Adipocyte (in vitro differentiated cells): ENCODE data around the gene MYLK2.

Experiments used
- DNase-seq: peaks from one replicate; pipeline ENCODE4 v3.0.0-alpha.2; 2015; ENCODE audit warnings: low read depth
- H3K27me3 ChIP-seq: replicated peaks from 2 replicates; pipeline ENCODE4 v1.7.0; 2013; ENCODE audit warnings: mild to moderate bottlenecking, low read length, moderate library complexity; ENCODE audit not compliant: control insufficient read depth, insufficient read depth
- H3K36me3 ChIP-seq: 2 replicates; pipeline ENCODE4 v1.7.0; 2013; ENCODE audit warnings: low read length, mild to moderate bottlenecking, moderate library complexity; ENCODE audit not compliant: control insufficient read depth, insufficient read depth, severe bottlenecking
- H3K4me1 ChIP-seq: 2 replicates; pipeline ENCODE4 v1.7.0; 2013; ENCODE audit warnings: mild to moderate bottlenecking, low read length, moderate library complexity; ENCODE audit not compliant: control insufficient read depth, insufficient read depth
- H3K4me3 ChIP-seq: 2 replicates; pipeline ENCODE4 v1.7.0; 2013; ENCODE audit warnings: mild to moderate bottlenecking, low read length, moderate library complexity
- H3K9ac ChIP-seq: 2 replicates; pipeline ENCODE4 v1.7.0; 2013; ENCODE audit warnings: mild to moderate bottlenecking, low read length, moderate library complexity
- H3K9me3 ChIP-seq: 2 replicates; pipeline ENCODE4 v1.7.0; 2013; ENCODE audit warnings: mild to moderate bottlenecking, low read length, moderate library complexity; ENCODE audit not compliant: control insufficient read depth

The MYLK2 gene

DNA sequence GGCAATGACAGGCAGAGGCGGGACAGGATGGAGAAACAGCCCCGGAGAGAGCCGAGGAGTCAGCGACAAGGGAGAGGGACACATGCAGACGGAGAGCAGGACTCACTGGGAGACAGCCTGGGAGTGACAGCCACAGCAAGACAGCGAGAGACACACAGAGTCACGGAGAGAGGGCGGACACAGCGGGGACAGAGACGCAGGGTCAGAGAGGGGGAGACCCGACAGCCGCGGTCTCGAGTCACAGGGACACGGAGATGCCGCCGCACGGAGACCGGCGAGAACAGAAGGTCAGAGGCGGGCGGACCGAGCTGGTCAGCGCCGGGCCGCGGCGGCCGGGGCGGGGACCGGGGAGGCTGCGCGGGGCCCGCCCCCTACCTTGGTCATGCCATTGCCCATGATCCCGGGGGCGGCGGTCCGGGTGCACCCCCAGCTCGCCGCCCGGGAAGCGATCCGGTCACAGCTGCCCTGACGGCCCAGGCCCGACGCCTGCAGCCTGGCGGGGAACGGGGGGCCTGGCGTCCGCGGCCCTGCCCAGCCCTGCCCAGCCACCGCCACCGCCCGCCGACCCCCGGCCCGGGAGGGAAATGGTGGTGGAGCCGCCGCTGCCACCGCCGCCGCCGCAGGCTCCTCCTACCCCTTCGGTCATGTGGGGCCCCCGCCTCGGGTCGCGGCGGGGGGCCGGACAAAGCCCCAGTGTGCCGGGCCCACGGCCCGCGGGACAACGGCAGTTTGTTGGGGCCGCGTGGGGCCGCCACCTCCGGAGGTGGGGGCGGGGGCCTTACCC is 51.0 kb downstream of the MYLK2 start, which contains the start of the genes DUSP15 and TTLL9:
Gene DUSP15 (minus strand): TSS at position 586 of the 784 bp plus-strand sequence. CDS start 190 bp downstream, at position 396.
Gene TTLL9 (plus strand): TSS at position 693 of the 784 bp plus-strand sequence. CDS start 493 bp downstream, outside the sequence.
- H3K9me3 ChIP-seq = no peaks in the 10 kb centered on the region
- H3K27me3 ChIP-seq = peaks cover 45% of the 10 kb centered on the region
- H3K4me1 ChIP-seq = no peaks in the 10 kb centered on the region
- peak within 1 kb of the TSS; percentile 78 for H3K4me3 ChIP-seq
- peak; percentile 39 for DNase-seq
- H3K9ac ChIP-seq = peak within 1 kb of the TSS; percentile 64
- no peaks in the 10 kb centered on the region for H3K36me3 ChIP-seq

DNA sequence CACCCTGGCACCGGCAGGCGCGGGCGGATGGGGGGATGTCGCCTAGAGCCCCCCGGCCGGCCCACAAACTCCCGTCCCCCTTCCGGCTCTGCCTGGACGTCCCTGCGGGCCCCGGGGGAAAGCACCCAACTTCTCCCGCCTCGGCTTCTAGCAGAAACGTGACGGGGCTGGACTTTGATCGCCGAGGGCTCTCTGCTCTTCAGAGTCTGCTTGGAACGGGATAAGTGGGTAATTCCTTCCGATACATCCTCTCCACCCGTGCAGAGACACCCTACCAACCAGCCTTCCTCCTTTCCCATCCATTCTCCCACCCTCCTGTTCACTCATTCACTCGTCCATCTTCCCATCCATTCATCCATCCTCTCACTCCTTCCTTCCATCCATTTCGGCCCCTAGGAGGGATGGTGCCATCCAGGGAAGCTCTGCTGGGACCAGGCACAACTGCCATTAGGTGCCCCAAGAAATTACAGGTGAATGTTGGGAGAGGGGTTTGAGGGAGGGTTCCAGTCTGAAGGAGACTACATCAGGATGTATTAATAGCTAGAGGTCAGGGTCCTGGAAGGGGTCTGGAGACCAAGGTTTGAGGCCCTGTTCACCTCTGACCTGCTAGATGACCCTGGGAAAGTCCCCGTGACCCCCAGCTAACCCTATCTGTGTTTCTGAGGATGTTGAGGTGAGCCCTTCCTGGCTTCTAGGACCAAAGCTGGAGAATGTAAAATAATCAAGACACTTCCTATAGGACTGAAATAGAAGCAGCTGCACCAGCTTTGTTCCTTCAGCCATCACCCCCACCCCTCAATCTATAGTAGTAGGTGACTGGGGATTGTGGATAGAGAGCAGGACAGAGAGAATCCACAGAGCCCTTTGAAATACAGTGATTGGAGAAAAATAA is 51.8 kb downstream of the MYLK2 start:
- Histone ChIP-seq H3K27me3 (peaks cover 44% of the 10 kb centered on the region), H3K4me1 (no peaks in the 10 kb centered on the region), H3K9ac (no peak overlapping the region), H3K9me3 (no peaks in the 10 kb centered on the region), H3K4me3 (peak overlapping the region; percentile 78), H3K36me3 (no peaks in the 10 kb centered on the region)
- DNase-seq = no peak

DNA sequence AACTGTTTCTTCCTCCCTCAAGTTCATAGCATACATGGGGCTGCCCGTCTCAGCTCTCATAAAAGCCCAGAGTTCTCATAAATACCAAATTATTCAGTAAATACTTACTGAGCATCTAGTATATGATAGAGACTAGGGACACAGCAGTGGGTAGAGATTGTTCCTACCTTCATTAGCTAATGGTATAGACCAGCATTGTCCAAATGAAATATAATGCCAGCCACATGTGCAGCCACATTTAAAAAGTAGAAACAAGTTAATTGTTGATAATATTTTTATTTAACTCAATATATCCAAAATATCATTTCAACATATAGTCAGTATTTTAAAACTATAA is 52.4 kb downstream of the MYLK2 start:
- no peak for DNase-seq
- Histone ChIP-seq H3K27me3 (peaks cover 38% of the 10 kb centered on the region), H3K4me3 (no peak overlapping the region)

DNA sequence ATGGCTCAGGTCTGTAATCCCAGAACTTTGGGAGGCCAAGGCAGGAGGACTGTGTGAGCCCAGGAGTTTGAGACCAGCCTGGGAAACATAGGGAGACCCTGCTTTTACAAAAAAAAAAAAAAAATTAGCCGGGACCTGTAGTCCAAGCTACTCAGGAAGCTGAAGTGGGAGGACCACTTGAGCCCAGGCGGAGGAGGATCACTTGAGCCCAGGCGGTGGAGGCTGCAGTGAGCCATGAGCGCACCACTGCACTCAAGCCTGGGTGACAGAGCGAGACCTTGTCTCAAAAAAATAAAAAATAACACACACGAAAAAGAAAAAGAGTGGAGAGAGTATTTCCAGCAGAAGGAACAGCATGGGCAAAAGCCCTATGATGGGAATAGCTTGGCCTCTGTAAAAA is 53.2 kb downstream of the MYLK2 start:
- DNase-seq = no peak
- no peaks in the 10 kb centered on the region for H3K4me1 ChIP-seq
- H3K36me3 ChIP-seq = no peaks in the 10 kb centered on the region
- peaks cover 38% of the 10 kb centered on the region for H3K27me3 ChIP-seq
- H3K9ac ChIP-seq = no peak overlapping the region
- no peak overlapping the region for H3K4me3 ChIP-seq
- H3K9me3 ChIP-seq = no peaks in the 10 kb centered on the region

More for the DNA sequence above, 52.4 kb downstream of the MYLK2 start:
- no peaks in the 10 kb centered on the region for H3K4me1 ChIP-seq
- no peak overlapping the region for H3K9ac ChIP-seq
- no peaks in the 10 kb centered on the region for H3K36me3 ChIP-seq
- H3K9me3 ChIP-seq = no peaks in the 10 kb centered on the region

DNA sequence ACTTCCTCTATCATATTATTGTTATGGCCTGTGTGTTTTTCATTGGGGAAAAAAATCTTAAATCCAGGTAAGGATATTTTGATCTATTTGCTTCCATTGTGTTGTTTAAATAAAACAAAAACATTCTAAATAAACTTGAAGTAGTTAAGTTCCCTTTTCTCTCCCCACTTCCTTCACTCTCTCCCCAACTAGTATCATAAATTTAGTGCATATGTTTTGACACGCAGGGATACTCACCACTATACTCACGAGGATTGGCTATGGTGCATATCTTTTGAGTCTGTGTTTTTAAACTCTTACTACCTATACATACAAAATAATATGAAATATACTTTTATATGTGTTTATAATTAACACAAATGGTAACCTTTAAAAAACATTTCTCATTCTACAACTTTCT is 56.5 kb downstream of the MYLK2 start:
- no peak overlapping the region for H3K9ac ChIP-seq
- peaks cover 25% of the 10 kb centered on the region for H3K27me3 ChIP-seq
- H3K4me1 ChIP-seq = peaks cover 5% of the 10 kb centered on the region
- no peak overlapping the region for H3K4me3 ChIP-seq
- no peak for DNase-seq
- peaks cover 3% of the 10 kb centered on the region for H3K9me3 ChIP-seq
- no peaks in the 10 kb centered on the region for H3K36me3 ChIP-seq

DNA sequence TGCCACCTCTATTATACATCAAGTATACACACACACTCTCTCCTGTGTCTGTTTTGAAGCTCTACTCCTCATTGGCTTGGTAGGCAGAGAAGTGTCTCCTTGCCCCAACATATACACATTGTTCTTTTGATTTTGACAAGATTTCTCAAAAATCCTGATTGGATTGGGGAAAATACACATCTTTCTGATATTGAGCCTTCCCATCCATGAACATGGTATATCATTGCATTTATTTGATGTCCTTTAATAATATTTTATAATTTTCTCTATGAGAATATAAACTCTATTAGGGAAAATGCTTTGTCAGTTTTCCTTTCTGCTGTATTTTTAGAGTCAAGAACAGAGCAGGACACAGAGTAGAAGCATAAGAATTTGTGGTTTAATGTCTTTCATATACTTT is 58.5 kb downstream of the MYLK2 start:
- Histone ChIP-seq H3K27me3 (peaks cover 6% of the 10 kb centered on the region), H3K36me3 (no peaks in the 10 kb centered on the region), H3K4me3 (no peak overlapping the region), H3K4me1 (peaks cover 5% of the 10 kb centered on the region), H3K9ac (no peak overlapping the region), H3K9me3 (peaks cover 3% of the 10 kb centered on the region)
- DNase-seq = no peak

DNA sequence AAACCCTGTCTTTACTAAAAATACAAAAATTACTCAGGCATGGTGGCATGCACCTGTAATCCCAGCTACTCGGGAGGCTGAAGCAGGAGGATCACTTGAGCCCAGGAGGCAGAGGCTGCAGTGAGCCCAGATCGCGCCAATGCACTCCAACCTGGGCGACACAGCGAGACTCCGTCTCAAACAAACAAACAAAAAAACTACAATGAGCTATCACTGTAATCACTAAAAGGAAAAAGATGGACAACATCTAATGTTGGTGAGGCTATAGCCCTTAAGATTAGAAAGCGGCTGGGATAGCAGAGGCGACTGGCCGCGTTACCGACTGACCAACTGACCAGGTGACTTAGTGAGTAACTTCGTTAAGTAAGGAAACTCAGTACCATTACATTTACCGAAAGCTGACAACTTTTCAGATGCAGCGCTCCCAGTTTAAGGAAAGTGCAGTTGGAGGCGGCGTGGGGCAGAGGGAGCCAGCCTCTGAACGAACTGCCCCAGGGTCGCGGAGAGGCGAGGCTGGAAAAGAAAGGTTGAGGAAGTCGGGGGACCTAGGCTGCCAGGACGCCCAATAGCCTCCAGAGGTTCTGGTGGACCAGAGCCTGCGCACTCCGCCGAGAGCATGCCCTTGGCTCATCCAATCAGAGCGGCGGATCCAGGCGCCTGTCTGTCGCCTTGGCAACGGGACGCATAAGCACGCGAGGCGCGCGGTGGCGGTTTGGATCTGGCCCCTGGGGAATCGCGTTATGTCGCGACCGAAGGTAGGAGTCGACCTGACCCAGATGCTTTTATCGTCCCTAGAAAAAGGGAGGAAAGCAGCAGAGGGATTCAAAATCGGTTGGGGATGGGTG is 60.2 kb downstream of the MYLK2 start:
- H3K9ac ChIP-seq = peak overlapping the region; percentile 83
- H3K4me1 ChIP-seq = peaks cover 5% of the 10 kb centered on the region
- H3K27me3 ChIP-seq = no peaks in the 10 kb centered on the region
- peak overlapping the region; percentile 93 for H3K4me3 ChIP-seq
- DNase-seq = peak; percentile 99
- peaks cover 3% of the 10 kb centered on the region for H3K9me3 ChIP-seq
- no peaks in the 10 kb centered on the region for H3K36me3 ChIP-seq

DNA sequence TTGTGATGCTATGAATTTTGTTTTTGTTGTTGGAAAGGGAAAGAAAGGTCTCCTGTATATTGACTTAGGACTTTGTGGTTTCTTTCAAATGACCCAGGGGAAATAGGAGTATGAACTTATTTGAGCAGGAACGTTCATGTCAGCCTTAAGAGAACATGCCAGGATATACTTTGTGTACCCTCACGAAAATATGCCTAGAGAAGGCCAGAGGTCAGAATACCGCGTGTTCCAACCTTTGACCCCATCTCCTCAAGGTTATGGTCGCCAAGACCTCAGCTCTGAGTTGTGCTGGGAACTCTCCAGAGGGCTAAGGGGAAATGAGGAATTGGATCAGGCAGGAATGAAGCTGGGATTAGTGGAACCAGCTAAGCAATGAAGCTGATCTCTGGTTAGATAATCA is 62.8 kb downstream of the MYLK2 start:
- Histone ChIP-seq H3K9ac (no peak overlapping the region), H3K27me3 (peaks cover 2% of the 10 kb centered on the region), H3K4me3 (no peak overlapping the region), H3K9me3 (peaks cover 3% of the 10 kb centered on the region), H3K36me3 (no peaks in the 10 kb centered on the region), H3K4me1 (peaks cover 5% of the 10 kb centered on the region)
- DNase-seq = no peak

DNA sequence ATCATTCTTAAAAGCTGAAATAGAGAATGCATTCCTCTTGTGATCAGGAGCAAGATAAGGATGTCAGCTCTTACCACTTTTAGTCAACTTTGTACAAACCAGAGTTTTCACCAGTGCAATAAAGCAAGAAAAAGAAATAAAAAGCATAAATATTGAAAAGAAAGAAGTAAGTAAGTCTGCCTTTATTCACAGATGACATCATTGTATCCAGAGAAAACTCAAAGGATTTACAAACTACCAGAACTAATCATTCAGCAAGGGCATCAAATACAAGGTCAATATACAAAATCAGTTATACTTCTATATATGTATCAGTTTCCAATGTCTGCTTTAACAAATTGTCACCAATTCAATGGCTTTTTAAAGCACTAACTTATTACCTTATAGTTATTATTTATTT is 64.7 kb downstream of the MYLK2 start:
- DNase-seq = no peak
- H3K9ac ChIP-seq = no peak overlapping the region
- peaks cover 5% of the 10 kb centered on the region for H3K4me1 ChIP-seq
- H3K4me3 ChIP-seq = no peak overlapping the region
- peaks cover 5% of the 10 kb centered on the region for H3K27me3 ChIP-seq
- H3K36me3 ChIP-seq = no peaks in the 10 kb centered on the region
- H3K9me3 ChIP-seq = no peaks in the 10 kb centered on the region
